Thyroid gland (tissue), 4 donors: Measurements from ENCODE around the gene MS4A7.

Source experiments
- CTCF ChIP-seq, 6 experiments: fragments of 200-600 bp in 3 of 6; fragments of 450-650 bp in 3 of 6; sonication (generic) in 3 of 6; IDR thresholded peaks; one replicate each; pipeline ENCODE4 v1.5.1; 2016 to 2019; ENCODE audit warnings: antibody characterized with exemption in 6 of 6, mild to moderate bottlenecking in 2 of 6, inconsistent platforms in 1 of 6, moderate library complexity in 1 of 6
- POLR2A ChIP-seq, 2 donors: fragments of 450-650 bp; IDR thresholded peaks; one replicate each; pipeline ENCODE4 v1.6.1; 2017; ENCODE audit warnings: antibody characterized with exemption in 2 of 2, mild to moderate bottlenecking in 2 of 2, moderate library complexity in 1 of 2

- no peak for TF ChIP-seq CTCF (IDR thresholded peaks at IDR 0.05)
- TF ChIP-seq POLR2A (IDR thresholded peaks at IDR 0.05) = no peak
Observed at GRCh38 chr11:60367009-60367408, 11.3 kb upstream of the MS4A7 start.
